SIG-M5 (cell line): Measurements from ENCODE around the gene SYNPO2.
"Not testable (repeated sequence)": the region's sequence is repeated elsewhere in the genome, so short reads cannot be mapped to it uniquely, and the experiment has no call there.

Source experiments
- DNase-seq: peaks from one replicate; lab custom pipeline; 2025; lab: John Stamatoyannopoulos, UW

SYNPO2 gene

GRCh38 chr4:118999919-119000318 is 111.3 kb downstream of the SYNPO2 start:
- no peak for DNase-seq

- DNase-seq, result no peak
Observed at GRCh38 chr4:119000400-119000799, 111.7 kb downstream of the SYNPO2 start.

GRCh38 chr4:119002476-119002875 is 113.8 kb downstream of the SYNPO2 start:
- DNase-seq, result no peak

- DNase-seq, result not testable (repeated sequence)
Observed at GRCh38 chr4:119003001-119003400, 114.3 kb downstream of the SYNPO2 start.

GRCh38 chr4:119005928-119006460 is 117.3 kb downstream of the SYNPO2 start:
- DNase-seq, result no peak

GRCh38 chr4:119008761-119009160 is 120.1 kb downstream of the SYNPO2 start:
- DNase-seq, result no peak

GRCh38 chr4:119010221-119010620 is 121.6 kb downstream of the SYNPO2 start:
- not testable (repeated sequence) for DNase-seq

- no peak for DNase-seq
Observed at GRCh38 chr4:119010909-119011606, 122.4 kb downstream of the SYNPO2 start.

- DNase-seq, result no peak
Observed at GRCh38 chr4:119011607-119011988, 122.9 kb downstream of the SYNPO2 start.

GRCh38 chr4:119014658-119015057 is 126.0 kb downstream of the SYNPO2 start:
- DNase-seq, result no peak

GRCh38 chr4:119016636-119017035 is 128.0 kb downstream of the SYNPO2 start:
- DNase-seq, result no peak

- no peak for DNase-seq
Observed at GRCh38 chr4:119017636-119018035, 129.0 kb downstream of the SYNPO2 start.

- no peak for DNase-seq
Observed at GRCh38 chr4:119020158-119020557, 131.5 kb downstream of the SYNPO2 start.

GRCh38 chr4:119022520-119022919 is 133.9 kb downstream of the SYNPO2 start:
- DNase-seq, result not testable (repeated sequence)

- DNase-seq, result no peak
Observed at GRCh38 chr4:119024102-119024501, 135.4 kb downstream of the SYNPO2 start.

- peak; percentile 17 for DNase-seq
Observed at GRCh38 chr4:119025420-119025819, 136.8 kb downstream of the SYNPO2 start.

- DNase-seq, result peak; percentile 13
Observed at GRCh38 chr4:119025916-119026661, 137.4 kb downstream of the SYNPO2 start.

- DNase-seq, result no peak
Observed at GRCh38 chr4:119026662-119027444, 138.2 kb downstream of the SYNPO2 start.

GRCh38 chr4:119027811-119028210 is 139.2 kb downstream of the SYNPO2 start:
- no peak for DNase-seq

GRCh38 chr4:119028296-119028695 is 139.6 kb downstream of the SYNPO2 start:
- DNase-seq, result no peak

GRCh38 chr4:119029847-119030535 is 141.3 kb downstream of the SYNPO2 start:
- no peak for DNase-seq

GRCh38 chr4:119030536-119030890 is 141.9 kb downstream of the SYNPO2 start:
- DNase-seq, result no peak
